Measurements from ENCODE around the gene TPST2. TPM values are rescaled to one million over a fixed set of nuclear protein-coding genes. Genes with fewer than 3 reads are reported as not detected.

TPST2 gene
- polyA plus RNA-seq, 3 donors = 62.8 to 83.8 (median 69.5) TPM

GRCh38 chr22:26482161-26482560 lies 107.8 kb downstream of the TPST2 start:
- no peak overlapping the region for H3K9ac ChIP-seq (ENCODE audit: insufficient read depth, low read length, poor library complexity, severe bottlenecking)
- H3K4me2 ChIP-seq (replicated peaks; ENCODE audit: extremely low read depth, low read length, poor library complexity, severe bottlenecking) = no peak overlapping the region
- no peak overlapping the region for H3K4me3 Mint-ChIP-seq
- H3K79me2 ChIP-seq (ENCODE audit: insufficient read depth, low read length) = peaks cover 70% of the 10 kb centered on the region
- no peaks in the 10 kb centered on the region for H3K9me3 ChIP-seq (replicated peaks in 1 of 2; ENCODE audit: control insufficient read depth in 1 of 2, insufficient read depth in 1 of 2, low read length in 2 of 2)
- no peak overlapping the region for H3K4me3 ChIP-seq (replicated peaks in 1 of 3; ENCODE audit: low read depth in 2 of 3, low read length in 3 of 3)
- peaks cover 74% of the 10 kb centered on the region for H3K4me1 Mint-ChIP-seq
- peak overlapping the region in 6 of 7 donors; percentile 40 to 98 (median 88) for H3K27ac Mint-ChIP-seq
- no peaks in the 10 kb centered on the region for H3K27me3 Mint-ChIP-seq (ENCODE audit: low read depth in 3 of 3)
- no peak overlapping the region for H2AFZ ChIP-seq (ENCODE audit: insufficient read depth, low read depth, low read length, poor library complexity, severe bottlenecking)
- TF ChIP-seq CTCF (IDR thresholded peaks at IDR 0.05) = no peak
- peak overlapping the region in 1 of 2 donors; percentile 98 for H3K27ac ChIP-seq (ENCODE audit: low read depth in 1 of 2, low read length in 2 of 2)
- no peak for DNase-seq
- peaks cover 11 to 19% of the 10 kb centered on the region in 2 donors for H3K36me3 Mint-ChIP-seq
- peaks cover 62 to 73% of the 10 kb centered on the region in 2 donors for H3K4me1 ChIP-seq (ENCODE audit: control insufficient read depth in 1 of 2, insufficient read depth in 2 of 2, low read length in 2 of 2)
- intact Hi-C loops (cut with micrococcal nuclease) = loop anchor here in 1 of 2 donors (5.0 kb wide), 2 partner anchors 50 to 110 kb away; partner anchors contain the start of gene TPST2
- 0% methylated on average over 2 of the region's 5 CpGs for WGBS (ENCODE audit: insufficient coverage)
- H4K20me1 ChIP-seq (ENCODE audit: insufficient read depth, low read length) = no peaks in the 10 kb centered on the region
- no peaks in the 10 kb centered on the region for H3K27me3 ChIP-seq (ENCODE audit: control insufficient read depth in 2 of 2, insufficient read depth in 2 of 2, low read length in 2 of 2)
- H3K36me3 ChIP-seq (replicated peaks in 1 of 2; ENCODE audit: control insufficient read depth in 1 of 2, insufficient read depth in 2 of 2, low read length in 2 of 2) = peaks cover 0 to 5% of the 10 kb centered on the region in 2 donors
- no peaks in the 10 kb centered on the region for H3K9me3 Mint-ChIP-seq

- H3K9me3 ChIP-seq (replicated peaks in 1 of 2; ENCODE audit: control insufficient read depth in 1 of 2, insufficient read depth in 1 of 2, low read length in 2 of 2) = no peaks in the 10 kb centered on the region
- Mint-ChIP-seq H3K4me1 (peaks cover 79% of the 10 kb centered on the region), H3K9me3 (no peaks in the 10 kb centered on the region), H3K4me3 (no peak overlapping the region), H3K36me3 (peaks cover 14 to 17% of the 10 kb centered on the region in 2 donors), H3K27me3 (ENCODE audit: low read depth in 3 of 3) (no peaks in the 10 kb centered on the region), H3K27ac (peak overlapping the region in 4 of 7 donors; percentile 79 to 96 (median 80))
- no peak overlapping the region for H3K4me2 ChIP-seq (replicated peaks; ENCODE audit: extremely low read depth, low read length, poor library complexity, severe bottlenecking)
- WGBS (ENCODE audit: insufficient coverage) = 0% methylated on average over 3 of the region's 4 CpGs
- no peak overlapping the region for H3K4me3 ChIP-seq (replicated peaks in 1 of 3; ENCODE audit: low read depth in 2 of 3, low read length in 3 of 3)
- intact Hi-C loops (cut with micrococcal nuclease) = loop anchor here in 1 of 2 donors (5.0 kb wide), 2 partner anchors 49 to 111 kb away; partner anchors contain the start of gene TPST2
- DNase-seq = no peak
- no peak overlapping the region for H3K9ac ChIP-seq (ENCODE audit: insufficient read depth, low read length, poor library complexity, severe bottlenecking)
- peak overlapping the region in 1 of 2 donors; percentile 98 for H3K27ac ChIP-seq (ENCODE audit: low read depth in 1 of 2, low read length in 2 of 2)
- H3K27me3 ChIP-seq (ENCODE audit: control insufficient read depth in 2 of 2, insufficient read depth in 2 of 2, low read length in 2 of 2) = no peaks in the 10 kb centered on the region
- TF ChIP-seq CTCF (IDR thresholded peaks at IDR 0.05) = no peak
- peaks cover 70% of the 10 kb centered on the region for H3K79me2 ChIP-seq (ENCODE audit: insufficient read depth, low read length)
- H2AFZ ChIP-seq (ENCODE audit: insufficient read depth, low read depth, low read length, poor library complexity, severe bottlenecking) = no peak overlapping the region
- H4K20me1 ChIP-seq (ENCODE audit: insufficient read depth, low read length) = no peaks in the 10 kb centered on the region
- H3K4me1 ChIP-seq (ENCODE audit: control insufficient read depth in 1 of 2, insufficient read depth in 2 of 2, low read length in 2 of 2) = peaks cover 67 to 78% of the 10 kb centered on the region in 2 donors
- H3K36me3 ChIP-seq (replicated peaks in 1 of 2; ENCODE audit: control insufficient read depth in 1 of 2, insufficient read depth in 2 of 2, low read length in 2 of 2) = peaks cover 0 to 5% of the 10 kb centered on the region in 2 donors
Observed at GRCh38 chr22:26481694-26482093, 108.2 kb downstream of the TPST2 start.

Measured in CD14-positive monocyte (primary cell).